Ureter (tissue), 1 donor: ENCODE data around the gene PRR23A. TPM values are rescaled to one million over a fixed set of nuclear protein-coding genes. Genes with fewer than 3 reads are reported as not detected.
"Not testable (repeated sequence)": the region's sequence is repeated elsewhere in the genome, so short reads cannot be mapped to it uniquely, and the experiment has no call there.

Experiments
- DNase-seq: peaks from one replicate; pipeline ENCODE4 v3.0.0-alpha.2; 2020; ENCODE audit warnings: low spot score
- total RNA-seq: library from RNA; stranded (reverse); gene quantifications from one replicate; pipeline ENCODE4 v1.2.4, GENCODE V29; 2023
- donor health status: DM: yes; HTN: yes; CAD: no.

The PRR23A gene
- total RNA-seq, result not detected

DNA sequence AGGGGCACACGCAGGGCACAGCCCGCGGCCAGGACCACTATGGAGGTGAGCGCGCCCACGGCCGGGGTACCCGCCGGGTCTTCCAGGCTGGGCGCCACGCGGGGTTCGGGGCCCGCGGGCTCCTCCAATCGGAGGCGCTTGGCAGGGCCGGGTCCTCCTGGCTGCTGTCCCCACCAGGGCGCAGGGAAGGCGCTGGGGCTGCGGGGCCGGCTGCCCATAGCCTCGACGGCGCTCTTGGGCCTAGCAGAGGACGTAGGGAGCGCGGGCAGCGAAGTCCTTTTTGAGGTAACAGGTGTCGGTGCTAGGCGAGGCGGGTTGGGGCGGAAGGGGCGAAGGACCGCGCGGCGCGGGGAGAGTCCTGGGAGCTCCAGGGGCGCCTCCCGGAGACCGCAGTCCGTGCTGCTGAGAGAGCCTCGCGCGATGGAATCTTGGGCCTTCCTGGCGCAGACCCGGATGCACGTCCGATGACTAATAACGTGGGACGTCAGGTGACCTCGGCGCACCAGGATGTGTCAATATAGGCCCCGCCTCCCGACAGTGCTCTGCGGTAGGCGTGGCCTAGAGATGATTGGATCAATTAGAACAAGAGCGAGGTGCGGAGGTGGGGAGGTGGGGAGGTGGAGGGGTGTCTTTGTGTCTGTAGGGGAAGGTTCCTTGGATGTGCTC lies at the start of gene PRR23A:
Gene PRR23A, minus strand, starts transcription at position 218 of the 666 bp plus-strand sequence. Its CDS starts 0 bp downstream, at position 218.
- no peak for DNase-seq

DNA sequence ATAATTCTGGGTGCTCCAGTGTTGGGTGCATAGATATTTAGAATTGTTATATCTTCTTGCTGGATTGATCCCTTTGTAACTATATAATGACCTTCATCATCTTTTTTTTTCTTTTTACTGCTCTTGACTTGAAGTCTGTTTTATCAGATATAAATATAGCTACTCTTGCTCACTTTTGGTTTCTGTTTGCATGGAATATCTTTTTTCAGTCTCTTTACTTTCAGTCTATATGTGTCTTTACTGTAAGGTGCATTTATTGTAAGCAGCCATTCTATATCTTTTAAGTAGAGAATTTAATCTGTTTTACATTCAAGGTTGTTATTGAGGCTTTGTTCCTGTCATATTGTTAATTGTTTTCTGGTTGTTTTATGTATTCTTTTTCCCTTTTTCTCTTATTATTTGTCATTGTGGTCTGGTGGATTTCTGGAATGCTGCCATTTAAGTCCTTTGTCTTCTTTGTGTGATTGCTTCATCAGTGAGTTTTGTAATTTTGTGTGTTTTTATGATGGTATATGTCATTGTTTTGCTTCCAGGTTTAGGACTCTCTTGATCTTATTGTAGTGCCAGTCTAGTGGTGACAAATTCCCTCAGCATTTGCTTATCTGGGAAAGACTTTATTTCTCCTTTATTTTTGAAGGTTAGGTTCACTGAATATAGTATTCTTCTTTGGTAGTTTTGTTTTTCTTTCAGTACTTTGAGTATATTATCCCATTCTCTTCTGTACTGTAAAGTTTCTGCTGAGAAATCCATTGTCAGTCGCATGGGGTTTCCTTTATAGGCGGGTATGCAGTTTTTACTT lies 46.9 kb upstream of the PRR23A start:
- DNase-seq, result no peak

DNA sequence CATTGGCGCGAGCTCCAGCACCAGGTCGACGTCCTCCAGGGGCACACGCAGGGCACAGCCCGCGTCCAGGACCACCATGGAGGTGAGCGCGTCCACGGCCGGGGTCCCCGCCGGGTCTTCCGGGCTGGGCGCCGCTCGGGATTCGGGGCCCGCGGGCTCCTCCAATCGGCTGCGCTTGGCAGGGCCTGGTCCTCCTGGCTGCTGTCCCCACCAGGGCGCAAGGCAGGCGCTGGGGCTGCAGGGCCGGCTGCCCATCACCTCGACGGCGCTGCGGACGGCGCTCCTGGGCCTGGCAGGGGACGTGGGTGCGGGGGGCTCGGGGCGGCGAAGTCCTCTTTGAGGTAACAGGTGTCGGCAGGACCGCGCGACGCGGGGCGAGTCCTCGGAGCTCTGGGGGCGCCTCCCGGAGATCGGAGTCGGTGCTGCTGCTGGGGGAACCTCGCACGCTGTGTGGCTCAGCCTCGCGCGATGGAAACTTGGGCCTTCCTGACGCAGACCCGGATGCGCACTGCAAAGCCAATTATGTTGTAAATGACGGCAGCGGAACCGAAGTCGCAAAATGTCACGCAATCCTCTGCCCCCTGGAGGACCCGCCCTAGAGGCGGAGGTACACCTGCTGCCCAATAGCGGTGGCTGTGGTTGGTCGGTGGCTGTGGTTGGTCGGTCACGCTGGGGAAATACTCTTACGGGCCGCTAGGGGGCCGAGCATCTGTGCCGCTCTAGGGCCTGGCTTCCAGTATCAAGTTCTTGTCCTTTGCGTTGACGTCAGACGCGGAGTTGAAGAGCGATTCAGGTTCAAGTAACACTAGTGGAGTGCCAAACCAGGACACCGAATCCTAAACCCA lies 38.5 kb upstream of the PRR23A start, which contains the start of gene PRR23C:
Gene PRR23C, minus strand, starts transcription at position 527 of the 845 bp plus-strand sequence. Its CDS starts 272 bp downstream, at position 255.
- no peak for DNase-seq

DNA sequence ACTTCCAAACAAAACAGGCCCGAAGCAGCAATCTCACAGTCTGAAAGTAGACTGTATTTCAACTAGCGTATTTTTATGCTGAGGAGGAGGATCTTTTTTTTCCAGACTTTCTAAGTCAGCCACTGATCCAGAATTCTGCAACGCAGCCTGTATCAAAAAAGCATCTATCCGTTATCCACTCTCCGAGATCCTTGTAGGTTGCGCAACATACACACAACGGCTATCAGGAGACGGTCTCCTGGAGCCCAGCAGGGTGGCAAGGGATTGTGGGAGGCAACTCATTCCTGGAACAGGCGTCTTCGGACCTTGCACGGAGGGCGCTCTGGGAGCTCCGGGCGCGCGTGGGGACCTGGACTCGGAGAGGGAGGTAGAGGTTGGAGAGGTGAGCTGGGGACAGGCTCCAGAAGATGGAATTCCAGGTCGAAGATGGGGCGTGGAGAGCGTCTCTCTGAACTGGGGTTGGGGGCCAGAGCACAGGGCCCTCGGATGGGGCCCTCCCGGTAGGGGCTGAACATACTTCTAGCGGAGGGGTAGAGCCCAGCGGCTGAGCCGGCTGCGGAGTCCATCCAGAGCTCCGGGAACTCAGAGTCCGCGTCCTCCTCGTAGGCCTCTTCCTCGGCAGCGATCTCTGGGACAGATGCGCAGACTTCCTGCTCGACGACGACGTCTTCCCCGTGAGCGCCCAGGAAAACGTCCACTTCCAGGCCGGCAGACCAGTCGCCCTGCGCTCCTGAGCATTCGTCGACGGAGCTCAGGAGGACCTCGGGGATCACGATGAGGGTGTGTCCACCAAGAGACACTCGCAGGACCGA lies 37.7 kb upstream of the PRR23A start:
- no peak for DNase-seq

DNA sequence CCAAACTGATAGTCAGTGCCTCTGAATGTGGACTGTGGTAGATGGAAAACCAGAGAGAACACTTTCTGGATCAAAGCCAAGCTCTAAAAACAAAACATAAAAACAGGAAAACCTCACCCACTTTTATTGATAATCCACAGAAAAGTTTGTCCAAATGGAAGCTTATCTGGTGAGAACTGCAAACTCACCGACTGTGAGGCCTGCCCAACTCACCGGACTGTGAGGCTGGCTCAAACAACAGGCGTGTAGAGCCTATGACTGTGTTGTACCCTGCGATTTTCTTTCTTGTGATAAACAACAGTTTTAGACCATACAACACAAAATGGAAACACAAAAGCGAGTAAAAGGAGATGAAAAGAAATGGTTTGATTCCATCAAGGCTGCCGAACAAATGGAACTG lies 31.4 kb upstream of the PRR23A start:
- no peak for DNase-seq

DNA sequence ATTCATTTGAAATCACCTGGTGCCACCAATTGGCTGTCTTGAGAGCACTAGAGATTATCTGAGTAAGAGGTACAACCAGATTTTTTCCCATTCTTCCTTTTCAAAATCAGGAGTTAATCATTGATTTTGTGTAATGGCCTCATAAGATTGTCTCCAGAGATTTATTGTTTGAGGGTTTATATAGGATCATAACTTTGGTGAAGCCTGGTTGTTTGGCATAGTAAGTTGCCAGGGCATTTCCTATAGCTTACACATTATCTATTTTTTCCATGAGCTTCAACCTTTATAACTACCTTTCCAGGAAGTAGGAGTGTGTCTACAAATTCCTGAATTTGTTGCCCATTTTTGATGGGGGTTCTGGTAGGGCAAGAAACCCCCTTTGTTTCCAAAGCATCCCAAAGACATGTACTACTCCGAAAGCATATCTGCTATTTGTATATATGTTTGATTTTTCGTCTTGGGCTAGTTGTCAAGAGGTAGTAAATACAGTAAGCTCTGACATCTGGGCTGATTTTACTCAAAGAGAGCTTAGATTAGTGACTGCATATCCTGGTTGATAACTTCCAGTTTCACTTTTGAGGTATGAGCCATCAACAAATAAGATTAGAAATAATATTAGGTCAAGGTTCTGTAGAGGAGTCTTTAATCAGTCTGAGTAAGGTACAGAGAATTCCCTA lies 26.4 kb upstream of the PRR23A start:
- DNase-seq, result no peak

DNA sequence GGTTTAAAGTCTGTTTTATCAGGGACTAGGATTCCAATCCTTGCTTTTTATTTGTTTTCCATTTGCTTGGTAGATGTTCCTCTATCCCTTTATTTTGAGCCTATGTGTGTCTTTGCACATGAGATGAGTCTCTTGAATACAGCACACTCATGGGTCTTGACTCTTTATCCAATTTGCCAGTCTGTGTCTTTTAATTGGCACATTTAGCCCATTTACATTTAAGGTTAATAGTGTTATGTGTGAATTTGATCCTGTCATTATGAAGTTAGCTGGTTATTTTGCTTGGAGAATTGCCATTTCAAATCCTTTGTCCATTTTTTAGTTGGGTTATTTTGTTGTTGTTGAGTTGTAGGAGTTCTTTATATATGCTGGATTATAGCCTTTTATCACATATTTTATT lies 24.5 kb upstream of the PRR23A start:
- not testable (repeated sequence) for DNase-seq

DNA sequence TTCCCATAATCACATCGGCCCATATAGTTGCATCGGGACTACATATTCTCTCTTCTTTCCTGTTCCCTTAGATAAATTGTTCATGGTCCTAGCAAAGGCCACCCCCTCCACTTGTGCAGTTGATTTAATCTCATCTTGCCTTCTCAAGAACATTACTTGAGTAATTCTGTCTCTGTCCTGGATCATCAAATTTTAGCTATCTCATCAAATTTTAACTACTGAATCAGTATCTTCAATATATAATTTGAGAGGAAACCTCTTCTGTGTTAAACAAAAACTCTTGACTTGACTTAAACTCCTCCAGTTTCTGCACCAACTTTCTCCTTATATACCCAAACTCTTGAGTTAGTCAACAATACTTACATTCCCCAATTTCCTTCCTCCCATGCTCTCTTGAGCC lies 18.9 kb upstream of the PRR23A start:
- DNase-seq, result no peak

DNA sequence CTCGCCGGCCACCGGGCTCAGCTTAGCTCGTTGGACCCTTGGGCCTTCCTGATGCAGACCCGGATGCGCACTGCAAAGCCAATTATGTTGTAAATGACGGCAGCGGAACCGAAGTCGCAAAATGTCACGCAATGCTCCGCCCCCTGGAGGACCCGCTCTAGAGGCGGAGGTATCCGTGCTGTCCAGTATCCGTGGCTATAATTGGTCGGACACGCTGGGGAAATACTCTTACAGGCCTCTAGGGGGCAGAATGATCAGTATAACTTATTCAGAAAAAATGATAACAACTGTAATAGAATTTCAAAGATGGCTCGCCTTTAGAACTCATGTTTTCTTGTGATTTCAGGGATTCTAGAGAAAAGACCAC lies 14.8 kb upstream of the PRR23A start, which contains the start of gene PRR23B:
Gene PRR23B, minus strand, starts transcription at position 59 of the 367 bp plus-strand sequence. CDS start 265 bp downstream, outside the sequence.
- no peak for DNase-seq

DNA sequence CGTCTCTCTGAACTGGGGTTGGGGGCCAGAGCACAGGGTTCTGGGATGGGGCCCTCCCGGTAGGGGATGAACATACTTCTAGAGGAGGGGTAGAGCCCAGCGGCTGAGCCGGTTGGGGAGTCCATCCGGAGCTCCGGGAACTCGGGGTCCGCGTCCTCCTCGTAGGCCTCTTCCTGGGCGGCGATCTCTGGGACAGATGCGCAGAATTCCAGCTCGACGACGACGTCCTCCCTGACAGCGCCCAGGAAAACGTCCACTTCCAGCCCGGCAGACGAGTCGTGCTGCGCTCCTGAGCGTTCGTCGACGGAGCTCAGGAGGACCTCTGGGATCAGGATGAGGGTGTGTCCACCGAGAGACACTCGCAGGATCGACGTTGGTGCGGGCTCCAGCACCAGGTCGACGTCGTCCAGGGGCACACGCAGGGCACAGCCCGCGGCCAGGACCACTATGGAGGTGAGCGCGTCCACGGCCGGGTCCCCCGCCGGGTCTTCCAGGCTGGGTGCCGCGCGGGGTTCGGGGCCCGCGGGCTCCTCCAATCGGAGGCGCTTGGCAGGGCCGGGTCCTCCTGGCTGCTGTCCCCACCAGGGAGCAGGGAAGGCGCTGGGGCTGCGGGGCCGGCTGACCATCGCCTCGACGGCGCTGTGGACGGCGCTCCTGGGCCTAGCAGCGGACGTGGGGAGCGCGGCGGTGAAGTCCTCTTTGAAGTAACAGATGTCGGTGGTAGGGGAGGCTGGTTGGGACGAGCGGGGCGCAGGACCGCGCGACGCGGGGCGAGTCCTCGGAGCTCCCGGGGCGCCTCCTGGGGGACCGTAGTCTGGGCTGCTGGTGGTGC lies 14.2 kb upstream of the PRR23A start:
- no peak for DNase-seq

DNA sequence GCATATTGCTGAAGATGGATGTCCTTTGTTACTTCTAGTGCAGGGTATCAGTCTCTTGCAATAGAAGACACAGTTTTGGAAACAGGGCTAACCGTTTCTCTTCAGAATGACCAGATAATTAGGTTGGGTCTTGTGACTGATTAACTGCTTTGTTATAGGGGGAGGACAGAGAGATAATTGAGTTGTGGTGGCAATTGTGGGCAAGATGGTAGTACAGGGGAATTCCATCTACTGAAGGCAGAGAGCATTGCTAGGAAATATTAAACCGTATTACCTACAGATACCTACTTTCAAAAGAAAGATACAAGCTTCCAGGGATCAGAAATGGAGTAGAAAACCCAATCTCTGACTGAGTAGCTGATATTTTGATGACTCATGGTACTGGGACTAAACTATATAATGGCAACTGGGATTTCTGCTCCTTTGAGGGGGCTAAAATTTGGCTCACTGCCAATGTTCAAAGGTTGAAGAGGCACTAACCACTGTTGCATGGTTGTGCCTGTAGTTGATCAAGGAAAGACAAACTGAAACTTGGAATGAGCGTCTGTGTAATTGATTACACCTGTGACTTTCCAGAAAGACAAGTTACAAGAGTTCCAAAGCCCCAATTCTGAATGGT lies 10.5 kb upstream of the PRR23A start:
- DNase-seq, result no peak

DNA sequence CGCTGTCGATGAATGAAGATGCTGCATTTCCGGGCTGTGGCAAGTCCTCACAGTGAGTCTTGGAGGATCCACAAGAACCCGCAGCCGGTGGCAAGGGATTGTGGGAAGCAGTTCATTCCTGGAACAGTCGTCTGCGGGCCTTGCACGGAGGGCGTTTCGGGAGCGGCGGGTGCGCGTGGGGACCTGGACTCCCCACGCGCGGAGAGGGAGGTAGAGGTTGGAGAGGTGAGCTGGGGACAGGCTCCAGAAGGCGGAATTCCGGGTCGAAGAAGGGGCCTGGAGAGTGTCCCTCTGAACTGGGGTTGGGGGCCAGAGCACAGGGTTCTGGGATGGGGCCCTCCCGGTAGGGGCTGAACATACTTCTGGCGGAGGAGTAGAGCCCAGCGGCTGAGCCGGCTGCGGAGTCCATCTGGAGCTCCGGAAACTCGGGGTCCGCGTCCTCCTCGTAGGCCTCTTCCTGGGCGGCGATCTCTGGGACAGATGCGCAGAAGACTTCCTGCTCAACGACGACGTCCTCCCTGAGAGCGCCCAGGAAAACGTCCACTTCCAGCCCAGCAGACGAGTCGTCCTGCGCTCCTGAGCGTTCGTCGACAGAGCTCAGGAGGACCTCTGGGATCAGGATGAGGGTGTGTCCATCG lies 593 bp downstream of the PRR23A start:
- DNase-seq, result no peak

DNA sequence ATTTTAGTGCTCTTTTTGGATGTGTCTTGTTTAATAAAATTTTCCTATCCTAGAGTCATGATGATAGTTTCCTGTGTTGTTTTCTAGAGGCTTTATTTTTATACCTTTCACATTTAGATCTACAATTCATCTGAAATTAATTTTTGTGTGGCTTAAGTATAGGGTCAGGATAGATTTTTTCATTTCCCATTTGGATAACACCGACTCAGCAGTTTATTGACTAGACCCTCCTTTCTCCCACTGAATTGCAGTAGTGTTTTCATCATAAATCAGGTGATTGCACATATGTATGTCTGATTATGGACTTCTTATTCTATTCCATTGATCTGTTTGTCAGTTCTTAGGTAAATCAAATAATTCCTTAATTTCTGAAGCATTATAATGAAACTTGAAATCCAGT lies 10.4 kb downstream of the PRR23A start:
- no peak for DNase-seq

DNA sequence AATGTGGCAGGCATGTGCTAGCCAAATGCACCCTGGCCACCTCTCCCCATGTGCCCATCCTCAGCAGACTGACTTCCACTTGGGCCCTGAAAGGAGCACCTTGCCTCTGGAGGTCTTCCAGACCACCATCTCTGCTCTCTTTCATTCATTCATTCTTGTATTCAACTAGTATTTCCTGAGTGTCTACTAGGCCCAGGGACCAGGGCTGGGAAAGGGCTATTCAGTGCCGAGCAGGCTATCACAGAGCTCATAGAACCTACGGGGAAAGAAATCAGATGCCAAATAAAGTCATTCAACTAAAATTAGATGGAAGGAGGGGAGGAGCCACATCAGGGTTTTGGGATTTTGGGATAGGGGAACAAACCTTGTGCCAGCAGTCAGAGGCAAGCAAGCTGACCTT lies 18.9 kb downstream of the PRR23A start:
- DNase-seq, result no peak

DNA sequence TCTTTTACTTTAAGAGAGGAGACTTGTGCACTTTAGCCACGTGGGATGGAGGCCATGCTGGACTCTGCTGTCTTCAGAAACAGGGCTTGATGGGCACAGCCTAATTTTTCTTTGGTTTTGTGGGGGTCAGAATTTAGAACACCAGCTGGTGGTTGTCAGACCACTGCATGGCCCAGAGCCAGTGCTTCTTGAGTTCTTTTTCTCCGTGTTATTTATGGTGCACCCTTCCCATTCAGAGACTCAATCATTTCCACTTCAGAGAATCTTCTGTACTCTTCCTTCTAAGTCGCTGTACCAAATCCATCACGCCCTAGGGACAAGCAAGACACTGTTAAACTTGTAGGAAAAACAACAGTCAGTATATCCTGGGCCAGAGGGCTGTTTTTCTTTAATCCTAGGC lies 20.1 kb downstream of the PRR23A start:
- DNase-seq, result no peak

DNA sequence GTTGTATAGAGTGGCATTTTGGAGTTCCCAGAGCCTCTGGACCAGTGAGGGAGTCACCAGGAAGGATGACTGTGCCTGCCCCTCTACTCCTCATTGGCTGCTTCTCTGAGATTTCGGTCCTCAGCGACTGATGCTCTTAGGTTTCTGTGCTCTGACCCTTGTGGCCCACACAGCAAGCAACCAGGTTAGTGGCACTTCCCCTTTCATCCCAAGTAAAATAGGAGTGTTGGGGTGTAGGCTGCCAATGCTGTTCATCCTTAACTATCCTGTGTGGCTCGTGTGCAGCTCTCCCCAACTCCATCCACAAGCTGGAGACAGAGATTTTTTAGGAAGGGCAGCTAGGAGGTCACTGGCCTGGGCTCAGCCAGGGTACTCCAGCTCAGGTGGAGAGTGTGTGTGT lies 21.3 kb downstream of the PRR23A start:
- DNase-seq, result no peak

DNA sequence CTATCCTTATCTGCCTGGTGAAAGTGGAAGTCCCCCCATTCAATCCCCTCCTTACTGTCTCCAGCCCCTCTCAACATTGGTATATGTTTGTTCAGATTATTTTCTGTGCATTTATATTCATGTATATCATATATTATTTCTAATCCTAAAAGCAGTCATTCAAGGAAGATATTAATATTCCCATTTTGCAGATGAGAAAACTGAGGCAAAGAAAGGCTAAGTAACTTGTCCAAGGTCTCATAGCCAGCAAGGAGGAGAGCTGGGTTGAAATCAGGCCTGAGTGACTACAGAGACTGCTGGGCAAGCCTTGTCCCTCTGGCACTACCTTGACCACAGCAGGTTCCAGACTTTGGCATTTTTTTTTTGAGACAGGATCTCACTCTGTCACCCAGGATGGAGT lies 30.0 kb downstream of the PRR23A start:
- no peak for DNase-seq

DNA sequence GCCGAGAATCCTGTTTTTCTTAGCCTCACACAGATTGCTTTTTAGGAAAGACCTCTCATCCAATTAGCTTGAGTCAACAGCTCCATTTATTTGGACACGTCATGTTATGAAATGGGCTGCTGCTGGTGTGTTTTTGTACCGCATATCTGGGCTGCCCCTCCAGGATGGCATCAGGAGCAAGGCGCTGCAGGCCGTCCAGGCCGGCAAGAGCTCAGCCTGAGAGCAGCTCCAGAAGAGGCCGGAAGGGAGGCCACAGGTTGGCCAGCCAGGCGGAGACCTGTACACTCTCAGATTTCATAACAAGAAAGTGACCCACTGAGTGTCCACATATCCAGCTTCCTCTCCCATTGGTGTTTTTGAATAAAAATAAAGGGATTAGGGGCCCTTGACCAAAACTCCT lies 30.7 kb downstream of the PRR23A start:
- DNase-seq, result no peak

DNA sequence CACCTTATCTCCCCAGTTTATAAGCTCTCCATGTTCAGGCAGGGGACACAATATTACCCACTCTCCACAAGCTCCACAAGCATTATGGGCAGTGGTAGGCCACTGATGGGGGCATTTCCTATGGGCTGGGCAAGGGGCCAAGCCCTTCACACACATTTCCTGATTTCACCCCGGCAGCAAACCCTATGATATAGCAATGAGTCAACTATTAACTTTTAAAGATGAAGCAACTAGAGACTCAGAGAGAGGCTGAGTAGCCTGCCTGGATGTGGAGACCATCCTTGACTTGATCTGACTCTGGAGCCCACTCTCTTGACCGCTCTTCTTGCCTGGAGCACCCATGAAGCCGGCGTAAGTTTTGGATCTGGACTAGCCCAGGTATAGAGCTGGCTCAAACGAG lies 31.6 kb downstream of the PRR23A start:
- no peak for DNase-seq
